AG04449 (cell line): ENCODE data around the gene OPA1.

Experiments
- CTCF ChIA-PET: fragments of 350-600 bp; formaldehyde crosslinking; extraction: SDS; loops from one replicate; lab custom pipeline; 2021; ENCODE audit warnings: antibody characterized with exemption; lab: Yijun Ruan, JAX
- POLR2A ChIA-PET: fragments of 400-600, 350-600 bp; formaldehyde crosslinking; extraction: SDS; loops from one replicate; lab custom pipeline; 2020; ENCODE audit warnings: antibody characterized with exemption, inconsistent platforms; lab: Yijun Ruan, JAX
- DNase-seq: peaks from one replicate; pipeline ENCODE4 v3.0.0-alpha.2; 2010; ENCODE audit warnings: low read depth, low spot score
- H3K4me3 ChIP-seq: 2 replicates; pipeline ENCODE4 v1.5.1; 2011; ENCODE audit warnings: low read depth, mild to moderate bottlenecking, control low read depth, low read length
- CTCF ChIP-seq: IDR thresholded peaks from one replicate; pipeline ENCODE4 v1.5.1; 2011; ENCODE audit warnings: mild to moderate bottlenecking, moderate library complexity, low read length, control low read depth, inconsistent platforms; ENCODE audit not compliant: insufficient read depth; ENCODE audit errors: missing control alignments

OPA1 gene

GRCh38 chr3:193592841-193593667 lies at the start of gene OPA1:
Gene OPA1 (plus strand): TSS chr3:193593208. CDS start chr3:193593378, 170 bp downstream.
- peak; percentile 91 for DNase-seq
- peak; percentile 27 for TF ChIP-seq CTCF
- ChIA-PET CTCF (interaction anchor here (1.1 kb wide), 1 partner anchor 19 kb away, joined by 4 read pairs; no protein-coding TSS in a partner anchor), POLR2A (no interaction called here)
- peak within 1 kb of the TSS; percentile 82 for H3K4me3 ChIP-seq

GRCh38 chr3:193544289-193544688 lies 48.7 kb upstream of the OPA1 start:
- POLR2A ChIA-PET = no interaction called here
- no peak for TF ChIP-seq CTCF

GRCh38 chr3:193545304-193545703 lies 47.7 kb upstream of the OPA1 start:
- ChIA-PET CTCF (no interaction called here), POLR2A (no interaction called here)
- H3K4me3 ChIP-seq = no peak overlapping the region
- no peak for DNase-seq
- TF ChIP-seq CTCF = no peak

More at GRCh38 chr3:193544289-193544688, 48.7 kb upstream of the OPA1 start:
- no peak overlapping the region for H3K4me3 ChIP-seq
- CTCF ChIA-PET = no interaction called here
- no peak for DNase-seq

- POLR2A ChIA-PET = no interaction called here
- no peak for TF ChIP-seq CTCF
- H3K4me3 ChIP-seq = no peak overlapping the region
- DNase-seq = no peak
- CTCF ChIA-PET = no interaction called here
These were observed 46.9 kb upstream of the OPA1 start for GRCh38 chr3:193546129-193546528.

GRCh38 chr3:193548406-193548805 lies 44.6 kb upstream of the OPA1 start:
- POLR2A ChIA-PET = no interaction called here
- TF ChIP-seq CTCF = no peak
- CTCF ChIA-PET = no interaction called here
- H3K4me3 ChIP-seq = no peak overlapping the region
- no peak for DNase-seq

- CTCF ChIA-PET = no interaction called here
These were observed 40.1 kb upstream of the OPA1 start for GRCh38 chr3:193552923-193553322.

More at GRCh38 chr3:193552923-193553322, 40.1 kb upstream of the OPA1 start:
- TF ChIP-seq CTCF = no peak
- DNase-seq = no peak
- POLR2A ChIA-PET = no interaction called here
- no peak overlapping the region for H3K4me3 ChIP-seq
